ENCODE data around the gene CDK9.

DNA sequence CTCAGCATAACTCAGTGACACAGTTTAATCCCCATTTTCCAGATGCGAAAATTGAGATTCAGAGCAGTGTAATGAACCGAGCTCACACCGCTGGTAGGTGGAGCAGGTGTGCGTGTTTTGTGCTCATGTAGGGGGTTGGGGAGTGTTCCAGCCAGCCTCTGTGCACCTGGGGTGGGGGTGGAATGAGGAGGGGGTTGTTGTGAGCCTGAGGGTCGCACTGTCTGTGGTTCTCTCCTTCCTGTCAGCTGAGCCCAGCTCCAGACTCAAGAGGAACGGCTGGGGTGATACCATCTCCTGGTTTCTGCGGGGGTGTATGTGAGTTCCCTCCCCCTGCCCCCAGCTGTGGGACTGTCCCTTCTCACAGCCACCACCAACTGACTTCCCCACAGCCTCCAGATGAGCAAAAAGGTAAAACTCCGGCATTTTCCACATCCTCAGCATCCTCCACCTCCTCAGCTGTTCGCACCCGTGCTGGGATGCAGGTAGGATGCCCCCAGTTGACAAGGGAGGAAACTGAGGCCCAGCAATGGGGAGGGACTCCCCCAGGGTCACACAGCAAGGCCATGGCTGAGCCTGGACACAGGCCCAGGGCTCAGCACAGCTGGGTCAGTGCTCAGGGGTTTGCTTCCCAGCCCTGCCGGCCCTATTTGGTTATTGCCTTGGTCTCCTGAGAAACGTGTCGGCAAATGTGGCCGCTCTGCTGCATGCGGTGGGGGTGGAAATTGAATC lies 9.5 kb upstream of the CDK9 start:
- no peak for TF ChIP-seq POLR2A (IDR thresholded peaks at IDR 0.05)
- TF ChIP-seq, protein P1, sequence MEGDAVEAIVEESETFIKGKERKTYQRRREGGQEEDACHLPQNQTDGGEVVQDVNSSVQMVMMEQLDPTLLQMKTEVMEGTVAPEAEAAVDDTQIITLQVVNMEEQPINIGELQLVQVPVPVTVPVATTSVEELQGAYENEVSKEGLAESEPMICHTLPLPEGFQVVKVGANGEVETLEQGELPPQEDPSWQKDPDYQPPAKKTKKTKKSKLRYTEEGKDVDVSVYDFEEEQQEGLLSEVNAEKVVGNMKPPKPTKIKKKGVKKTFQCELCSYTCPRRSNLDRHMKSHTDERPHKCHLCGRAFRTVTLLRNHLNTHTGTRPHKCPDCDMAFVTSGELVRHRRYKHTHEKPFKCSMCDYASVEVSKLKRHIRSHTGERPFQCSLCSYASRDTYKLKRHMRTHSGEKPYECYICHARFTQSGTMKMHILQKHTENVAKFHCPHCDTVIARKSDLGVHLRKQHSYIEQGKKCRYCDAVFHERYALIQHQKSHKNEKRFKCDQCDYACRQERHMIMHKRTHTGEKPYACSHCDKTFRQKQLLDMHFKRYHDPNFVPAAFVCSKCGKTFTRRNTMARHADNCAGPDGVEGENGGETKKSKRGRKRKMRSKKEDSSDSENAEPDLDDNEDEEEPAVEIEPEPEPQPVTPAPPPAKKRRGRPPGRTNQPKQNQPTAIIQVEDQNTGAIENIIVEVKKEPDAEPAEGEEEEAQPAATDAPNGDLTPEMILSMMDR (IDR thresholded peaks at IDR 0.05) = no peak

Measured in breast epithelium (tissue), 3 donors.